Loucy (cell line): ENCODE data around the gene PCSK5.

ENCODE experiments used
- H2AFZ ChIP-seq: fragments of 200-600 bp; sonication (generic); 2 replicates; pipeline ENCODE4 v1.6.0; 2016; ENCODE audit warnings: antibody characterized with exemption, mild to moderate bottlenecking, low read length, moderate library complexity
- H3F3A ChIP-seq: fragments of 200-600 bp; 2 replicates; pipeline ENCODE4 v1.6.0; 2016; ENCODE audit warnings: antibody characterized with exemption, low read depth, mild to moderate bottlenecking
- H3K27me3 ChIP-seq: fragments of 200-600 bp; sonication (generic); 2 replicates; pipeline ENCODE4 v1.6.1; 2014; ENCODE audit warnings: low read length, mild to moderate bottlenecking; ENCODE audit not compliant: insufficient read depth, poor library complexity, severe bottlenecking
- H3K36me3 ChIP-seq: fragments of 200-600 bp; sonication (generic); 2 replicates; pipeline ENCODE4 v1.6.1; 2016; ENCODE audit warnings: low read length; ENCODE audit not compliant: insufficient read depth
- H3K4me1 ChIP-seq: fragments of 200-600 bp; sonication (generic); 2 replicates; pipeline ENCODE4 v1.5.1; 2014; ENCODE audit warnings: low read length, mild to moderate bottlenecking; ENCODE audit not compliant: insufficient read depth, poor library complexity, severe bottlenecking
- H3K4me2 ChIP-seq: fragments of 200-600 bp; sonication (generic); 2 replicates; pipeline ENCODE4 v1.6.0; 2014; ENCODE audit warnings: antibody characterized with exemption, low read length, low read depth, mild to moderate bottlenecking; ENCODE audit not compliant: poor library complexity, severe bottlenecking
- H3K4me3 ChIP-seq: fragments of 200-600 bp; sonication (generic); 2 replicates; pipeline ENCODE4 v1.5.1; 2014; ENCODE audit warnings: low read length, mild to moderate bottlenecking, mixed read lengths; ENCODE audit not compliant: poor library complexity, severe bottlenecking
- H3K79me2 ChIP-seq: fragments of 200-600 bp; sonication (generic); 2 replicates; pipeline ENCODE4 v1.6.1; 2014; ENCODE audit warnings: low read length; ENCODE audit not compliant: insufficient read depth
- H3K9ac ChIP-seq: fragments of 200-600 bp; sonication (generic); 2 replicates; pipeline ENCODE4 v1.6.0; 2014; ENCODE audit warnings: mild to moderate bottlenecking, low read depth, low read length, moderate library complexity; ENCODE audit not compliant: poor library complexity, severe bottlenecking
- H3K9me2 ChIP-seq: fragments of 200-600 bp; sonication (generic); replicated peaks from 2 replicates; pipeline ENCODE4 v1.6.1; 2016; ENCODE audit warnings: low read depth, low read length, mixed read lengths
- H3K9me3 ChIP-seq: fragments of 200-600 bp; sonication (generic); 2 replicates; pipeline ENCODE4 v1.6.1; 2014; ENCODE audit warnings: mild to moderate bottlenecking, antibody characterized with exemption, low read length, low read depth; ENCODE audit not compliant: insufficient read depth
- H4K20me1 ChIP-seq: fragments of 200-600 bp; sonication (generic); 2 replicates; pipeline ENCODE4 v1.6.0; 2014; ENCODE audit warnings: antibody characterized with exemption, low read length, mild to moderate bottlenecking; ENCODE audit not compliant: insufficient read depth, poor library complexity, severe bottlenecking
- CTCF ChIP-seq: fragments of 200-600 bp; sonication (generic); conservative IDR thresholded peaks from 2 replicates; pipeline ENCODE4 v1.5.1; 2014; ENCODE audit warnings: mild to moderate bottlenecking, antibody characterized with exemption, low read length
- EZH2phosphoT487 ChIP-seq: fragments of 200-600 bp; IDR thresholded peaks from 2 replicates; pipeline ENCODE4 v1.6.1; 2018; ENCODE audit warnings: antibody characterized with exemption, mild to moderate bottlenecking, moderate library complexity, borderline replicate concordance

PCSK5 gene

GRCh38 chr9:76188286-76188685, 297.8 kb downstream of the PCSK5 start:
- Histone ChIP-seq H3K4me3 (no peak overlapping the region), H3K9me3 (no peaks in the 10 kb centered on the region), H3K9me2 (no peaks in the 10 kb centered on the region), H3F3A (no peaks in the 10 kb centered on the region), H3K9ac (no peak overlapping the region), H3K27me3 (no peaks in the 10 kb centered on the region), H3K4me2 (no peak overlapping the region), H3K36me3 (no peaks in the 10 kb centered on the region), H4K20me1 (no peaks in the 10 kb centered on the region), H3K4me1 (peaks cover 4% of the 10 kb centered on the region), H2AFZ (no peak overlapping the region), H3K79me2 (no peaks in the 10 kb centered on the region)
- TF ChIP-seq CTCF (no peak), EZH2phosphoT487 (no peak)

DNA sequence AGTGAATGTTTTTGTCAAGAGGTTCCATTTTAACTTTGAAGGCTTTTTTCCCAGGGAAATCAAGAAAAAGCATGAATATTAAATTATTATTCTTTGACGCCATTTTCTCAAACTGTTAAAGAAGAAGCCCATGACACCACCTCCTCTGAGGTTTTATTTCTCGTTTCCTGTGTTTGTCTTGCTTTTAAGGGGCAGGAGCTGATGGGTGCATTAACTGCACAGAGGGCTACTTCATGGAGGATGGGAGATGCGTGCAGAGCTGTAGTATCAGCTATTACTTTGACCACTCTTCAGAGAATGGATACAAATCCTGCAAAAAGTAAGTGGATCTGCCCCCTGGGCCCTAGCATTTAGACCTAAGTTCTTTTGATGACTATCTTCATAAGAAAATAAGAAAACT, 298.4 kb downstream of the PCSK5 start:
- TF ChIP-seq EZH2phosphoT487 (no peak), CTCF (no peak)
- H3K9me3 ChIP-seq: no peaks in the 10 kb centered on the region
- H3F3A ChIP-seq: no peaks in the 10 kb centered on the region
- H3K9me2 ChIP-seq: no peaks in the 10 kb centered on the region
- no peaks in the 10 kb centered on the region for H3K36me3 ChIP-seq
- H2AFZ ChIP-seq: no peak overlapping the region
- H3K27me3 ChIP-seq: no peaks in the 10 kb centered on the region
- no peak overlapping the region for H3K4me3 ChIP-seq
- H3K4me2 ChIP-seq: no peak overlapping the region
- H3K79me2 ChIP-seq: no peaks in the 10 kb centered on the region
- no peak overlapping the region for H3K9ac ChIP-seq
- H4K20me1 ChIP-seq: no peaks in the 10 kb centered on the region
- peaks cover 4% of the 10 kb centered on the region for H3K4me1 ChIP-seq

- Histone ChIP-seq H3K79me2 (no peaks in the 10 kb centered on the region), H3K9ac (no peak overlapping the region), H4K20me1 (no peaks in the 10 kb centered on the region), H3K36me3 (no peaks in the 10 kb centered on the region), H3K27me3 (no peaks in the 10 kb centered on the region), H3F3A (no peaks in the 10 kb centered on the region), H3K9me3 (no peaks in the 10 kb centered on the region), H3K4me1 (peaks cover 3% of the 10 kb centered on the region), H2AFZ (no peak overlapping the region), H3K9me2 (no peaks in the 10 kb centered on the region), H3K4me2 (no peak overlapping the region), H3K4me3 (no peak overlapping the region)
- TF ChIP-seq CTCF: no peak
- no peak for TF ChIP-seq EZH2phosphoT487
Observed at GRCh38 chr9:76191493-76191892, 301.0 kb downstream of the PCSK5 start.
